Measurements from ENCODE around the gene PRSS50.

Gene PRSS50

DNA sequence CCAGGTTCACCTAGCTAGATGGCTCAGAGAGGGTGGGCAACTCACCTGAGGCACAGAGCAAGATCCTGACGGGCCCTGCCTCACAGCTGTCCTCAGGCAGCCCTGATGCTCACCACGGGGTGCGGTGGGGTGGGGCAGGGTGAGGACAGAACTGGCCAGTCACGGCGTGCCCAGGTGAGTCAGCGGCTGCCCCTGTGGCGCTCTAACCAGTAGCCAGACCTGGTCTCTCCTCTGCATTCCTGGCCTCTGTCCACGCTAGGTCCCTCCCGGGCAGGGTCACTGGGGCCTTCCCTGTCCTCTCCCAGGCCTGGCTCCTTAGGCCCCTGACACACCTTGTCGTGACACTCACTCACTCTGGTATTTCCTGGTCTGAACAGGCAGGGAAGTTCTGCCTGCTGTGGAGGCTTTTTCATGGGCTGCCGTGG is 25.1 kb downstream of the PRSS50 start:
- no peak for DNase-seq (ENCODE audit: low read depth in 2 of 2)

DNA sequence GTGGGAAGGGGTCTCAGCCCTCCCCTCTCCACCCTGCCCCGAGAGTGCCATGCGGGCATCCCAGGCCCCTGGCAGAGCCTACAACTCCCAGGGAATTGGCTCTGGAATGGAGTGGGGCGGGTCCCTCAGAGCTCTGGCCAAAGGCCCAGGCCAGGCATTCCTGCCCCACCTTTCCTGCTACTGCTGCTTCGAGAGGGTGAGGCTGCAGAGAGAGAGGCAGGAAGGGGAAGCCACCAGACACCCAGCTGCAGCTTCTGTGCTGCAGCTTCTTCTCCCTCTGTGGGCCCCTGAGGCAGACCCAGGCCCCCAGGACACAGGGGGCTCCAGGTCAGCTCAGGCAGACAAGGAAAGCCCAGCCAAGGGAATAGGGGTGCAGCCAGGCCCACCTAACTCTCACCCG is 26.9 kb downstream of the PRSS50 start:
- no peak for DNase-seq (ENCODE audit: low read depth in 2 of 2)

DNA sequence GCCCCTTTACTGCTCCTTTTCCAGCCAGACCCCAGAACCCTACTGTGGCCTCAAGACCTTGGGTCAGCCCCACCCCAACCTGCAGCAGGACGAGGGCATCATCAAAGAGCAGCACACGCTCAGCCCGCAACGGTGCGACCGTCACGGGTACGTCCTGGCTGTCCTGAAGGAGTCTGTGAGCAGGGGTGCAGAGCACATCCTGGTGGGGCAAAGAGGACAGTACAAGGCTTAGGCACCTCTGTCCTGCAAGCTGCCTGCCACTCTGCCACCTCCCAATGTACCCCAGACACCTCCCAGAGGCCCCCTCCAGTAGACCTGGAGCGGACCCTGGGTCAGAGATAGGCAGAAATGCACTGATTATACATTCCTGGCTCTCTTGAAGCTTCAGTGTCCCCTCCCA is 32.2 kb downstream of the PRSS50 start:
- DNase-seq (ENCODE audit: low read depth in 2 of 2): no peak

DNA sequence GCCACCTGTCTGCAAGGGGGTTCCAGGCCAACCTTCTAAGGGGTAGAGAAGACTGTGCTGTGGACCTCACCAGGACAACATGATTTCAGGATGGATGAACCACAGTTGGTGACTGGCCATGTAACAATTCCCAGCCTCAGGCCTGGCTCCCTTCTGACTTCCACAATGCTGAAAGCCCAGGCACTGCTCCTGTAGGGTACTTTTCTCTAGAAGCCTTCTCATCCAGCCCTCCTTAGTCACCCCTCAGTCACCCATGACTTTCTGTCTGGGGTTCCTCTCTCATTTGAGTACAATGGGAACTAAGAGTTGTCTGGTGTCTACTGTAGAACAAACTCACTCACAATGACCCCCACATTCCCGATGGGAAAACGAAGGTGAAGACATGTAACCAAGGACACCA is 32.8 kb downstream of the PRSS50 start:
- no peak for DNase-seq (ENCODE audit: low read depth in 2 of 2)

DNA sequence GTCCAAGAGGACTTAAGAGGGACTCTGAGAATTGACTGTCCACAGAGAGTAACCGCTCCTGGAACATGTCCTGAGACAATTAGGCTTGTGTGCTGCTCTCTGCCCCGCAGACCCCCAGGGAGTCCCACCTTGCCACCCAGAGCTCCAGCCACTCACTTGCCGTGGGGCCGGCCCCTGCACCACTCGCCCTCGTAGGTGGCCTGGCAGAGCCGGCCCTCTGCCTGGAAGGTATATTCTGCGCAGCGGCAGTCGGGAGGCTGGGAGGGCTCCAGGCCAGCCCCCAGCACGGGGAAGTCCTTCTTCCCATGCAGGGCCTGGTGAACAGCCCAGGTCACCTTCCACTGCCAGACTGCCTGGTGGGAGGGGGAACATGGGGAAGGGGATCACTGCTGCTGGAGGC is 34.7 kb downstream of the PRSS50 start:
- no peak for DNase-seq (ENCODE audit: low read depth in 2 of 2)

DNA sequence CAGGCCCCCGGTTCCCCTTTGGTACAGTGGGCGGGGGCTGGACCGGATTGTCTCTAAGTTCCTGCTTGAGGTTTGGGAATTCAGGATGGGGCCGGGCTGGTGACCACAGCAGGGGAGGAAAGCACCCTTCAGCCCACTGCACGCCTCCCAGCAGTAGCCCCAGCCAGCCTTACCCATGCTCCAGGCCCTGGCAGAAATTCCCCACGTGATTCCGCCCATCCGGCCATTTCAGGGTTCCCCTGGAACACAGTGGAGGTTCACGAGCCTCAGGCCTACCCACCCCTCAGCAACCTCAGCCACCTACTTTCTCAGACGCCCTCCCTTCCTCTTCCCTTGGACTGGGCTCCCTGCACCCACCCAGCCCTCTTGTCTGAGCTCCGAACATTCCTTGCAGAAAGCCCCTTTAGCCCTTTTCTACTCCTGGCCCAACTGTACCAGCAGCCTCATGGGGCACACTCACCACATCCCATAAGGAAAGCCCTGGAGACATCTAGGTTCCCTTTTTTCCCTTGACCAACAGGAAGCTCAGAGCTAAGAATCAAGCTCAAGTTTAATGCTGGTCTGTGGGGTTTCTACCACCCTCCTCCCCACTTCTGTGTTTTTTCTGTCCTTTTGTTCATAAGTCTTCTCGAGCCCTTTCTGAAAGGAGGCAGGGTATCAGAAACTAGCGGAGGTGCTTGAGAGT is 35.7 kb downstream of the PRSS50 start:
- DNase-seq (ENCODE audit: low read depth in 2 of 2): no peak

DNA sequence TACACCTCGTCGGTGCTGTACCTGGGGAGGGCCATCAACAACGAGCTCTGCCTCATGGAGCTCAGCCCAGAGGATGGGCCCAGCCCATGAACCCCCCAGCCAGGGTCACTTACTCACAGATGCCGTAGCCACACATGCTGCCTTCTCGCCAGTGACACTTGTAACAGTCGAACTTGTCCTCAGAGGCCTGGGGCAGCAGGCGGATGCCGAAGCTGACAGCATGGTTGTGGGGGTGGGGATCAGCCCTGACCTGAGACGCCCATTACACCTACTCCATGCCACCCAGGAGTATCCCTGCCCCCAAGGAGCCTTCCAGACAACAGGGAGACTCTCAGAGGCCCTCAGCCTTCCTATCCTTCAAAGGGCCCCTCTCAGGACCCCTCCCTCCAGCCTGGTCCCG is 36.3 kb downstream of the PRSS50 start:
- no peak for DNase-seq (ENCODE audit: low read depth in 2 of 2)

DNA sequence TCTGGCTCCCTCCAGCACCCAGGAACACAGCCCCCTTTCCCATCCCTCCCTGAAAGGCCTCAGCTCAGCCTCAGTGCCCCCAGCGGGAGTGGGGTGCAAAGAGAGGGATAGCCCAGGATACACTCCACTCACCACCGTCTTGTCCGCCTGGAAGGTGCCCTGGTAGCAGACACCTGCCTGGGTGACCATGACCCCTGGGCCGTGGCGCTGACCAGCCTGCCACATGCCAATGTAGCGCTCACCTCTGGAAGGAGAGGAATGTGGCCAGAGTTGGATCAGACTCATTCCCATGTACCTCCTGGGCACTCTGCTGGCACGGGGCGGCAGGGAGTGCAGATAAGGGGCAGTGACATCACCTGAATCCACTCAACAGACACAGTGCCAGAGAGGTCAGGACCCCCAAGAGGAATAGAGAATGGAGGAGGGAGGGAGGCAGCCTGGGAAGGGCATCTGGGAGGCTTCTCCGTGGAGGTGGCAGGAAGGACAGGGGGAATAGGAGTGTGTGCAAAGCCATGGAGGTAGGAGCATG is 37.3 kb downstream of the PRSS50 start:
- no peak for DNase-seq (ENCODE audit: low read depth in 2 of 2)

DNA sequence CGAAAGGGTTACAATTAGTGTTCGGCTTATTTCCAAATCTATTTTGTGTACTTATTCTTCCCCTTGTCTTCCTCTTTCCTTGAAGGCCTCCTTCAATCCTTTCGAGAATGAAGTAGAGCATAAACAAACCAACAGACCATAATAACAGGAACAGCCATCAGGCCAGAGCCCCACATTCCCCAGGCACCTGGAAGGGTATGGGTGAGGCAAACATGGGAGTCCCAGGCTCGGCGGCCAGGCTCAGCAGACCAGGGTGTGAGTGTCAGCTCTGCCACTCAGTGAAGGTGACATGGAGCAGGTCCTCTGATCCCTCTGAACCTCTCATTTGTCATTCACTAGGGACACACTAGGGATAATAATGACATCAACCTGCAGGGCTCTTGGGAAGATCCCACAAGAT is 38.0 kb downstream of the PRSS50 start:
- no peak for DNase-seq (ENCODE audit: low read depth in 2 of 2)

DNA sequence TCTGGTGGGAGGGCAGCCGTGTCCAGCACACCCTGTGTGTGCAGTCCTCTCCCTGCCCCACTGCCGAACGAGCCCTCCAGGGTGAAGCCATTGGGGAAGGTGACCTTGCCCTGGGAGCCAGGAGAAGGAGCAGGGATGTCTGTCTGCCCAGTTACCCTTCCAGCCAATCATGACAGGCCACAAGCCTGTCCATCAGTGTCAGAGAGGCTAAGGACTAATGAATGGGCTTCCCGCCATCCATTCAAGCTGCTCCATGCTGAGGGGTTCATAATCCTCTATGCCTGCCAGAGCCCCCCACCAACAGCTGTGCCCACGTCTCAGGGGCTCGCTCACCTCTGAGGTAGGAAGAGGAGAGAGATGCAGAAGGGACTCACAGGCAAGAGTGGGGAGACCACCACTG is 39.4 kb downstream of the PRSS50 start:
- DNase-seq (ENCODE audit: low read depth in 2 of 2): no peak

DNA sequence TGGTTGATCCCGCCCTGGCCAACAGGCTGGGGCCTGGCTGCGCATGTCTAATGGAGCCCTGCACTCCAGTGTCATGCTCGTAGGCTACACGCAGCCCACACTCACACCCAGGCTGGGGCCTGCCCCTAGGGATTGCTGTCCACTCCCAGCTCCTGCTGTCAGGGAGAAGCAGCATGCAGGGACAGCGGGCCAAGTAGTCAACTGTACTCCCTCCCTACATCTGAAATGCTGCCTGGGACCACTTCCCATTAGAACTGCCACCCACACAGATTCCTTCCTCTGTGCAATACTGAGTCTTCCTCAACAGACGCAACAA is 40.3 kb downstream of the PRSS50 start:
- DNase-seq (ENCODE audit: low read depth in 2 of 2): no peak

DNA sequence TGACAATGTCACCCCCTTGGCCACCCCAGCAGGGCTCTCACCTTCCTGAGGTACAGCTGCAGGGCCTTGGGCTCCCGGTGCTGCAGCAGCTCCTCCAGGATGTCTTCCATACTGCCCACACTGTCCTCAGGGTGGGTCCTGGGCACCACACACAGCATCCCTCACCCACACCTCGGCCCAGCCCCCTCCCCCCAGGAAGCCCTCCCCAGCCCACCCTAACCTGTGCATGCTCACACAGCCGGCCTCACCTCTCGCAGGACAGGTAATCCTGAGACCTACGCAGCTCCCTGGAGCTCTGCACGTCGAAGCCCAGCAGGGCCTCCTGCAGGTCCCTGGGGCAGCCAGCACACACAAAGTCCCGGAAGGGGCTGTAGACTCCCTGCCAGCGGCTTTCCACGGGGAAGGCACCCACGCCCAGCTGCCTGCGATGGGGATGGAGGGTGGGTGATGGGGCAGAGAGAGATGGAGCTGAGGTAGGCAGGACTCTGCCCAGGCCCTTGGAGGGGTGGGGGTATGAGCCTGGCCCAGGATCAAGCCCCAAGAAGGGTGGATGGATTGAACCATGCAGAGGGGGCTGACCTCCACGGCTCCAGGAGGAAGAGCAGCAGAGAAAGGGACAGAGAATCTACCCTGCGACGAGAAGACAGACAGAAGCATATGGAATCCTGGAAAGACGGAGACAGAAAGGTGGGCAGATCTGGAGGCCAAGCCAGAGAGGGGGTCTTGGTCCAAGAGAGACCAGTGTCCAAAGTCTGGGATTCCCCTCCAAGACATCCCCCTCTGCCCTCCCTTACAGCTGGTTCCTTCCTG is 40.9 kb downstream of the PRSS50 start:
- DNase-seq (ENCODE audit: low read depth in 2 of 2): no peak

DNA sequence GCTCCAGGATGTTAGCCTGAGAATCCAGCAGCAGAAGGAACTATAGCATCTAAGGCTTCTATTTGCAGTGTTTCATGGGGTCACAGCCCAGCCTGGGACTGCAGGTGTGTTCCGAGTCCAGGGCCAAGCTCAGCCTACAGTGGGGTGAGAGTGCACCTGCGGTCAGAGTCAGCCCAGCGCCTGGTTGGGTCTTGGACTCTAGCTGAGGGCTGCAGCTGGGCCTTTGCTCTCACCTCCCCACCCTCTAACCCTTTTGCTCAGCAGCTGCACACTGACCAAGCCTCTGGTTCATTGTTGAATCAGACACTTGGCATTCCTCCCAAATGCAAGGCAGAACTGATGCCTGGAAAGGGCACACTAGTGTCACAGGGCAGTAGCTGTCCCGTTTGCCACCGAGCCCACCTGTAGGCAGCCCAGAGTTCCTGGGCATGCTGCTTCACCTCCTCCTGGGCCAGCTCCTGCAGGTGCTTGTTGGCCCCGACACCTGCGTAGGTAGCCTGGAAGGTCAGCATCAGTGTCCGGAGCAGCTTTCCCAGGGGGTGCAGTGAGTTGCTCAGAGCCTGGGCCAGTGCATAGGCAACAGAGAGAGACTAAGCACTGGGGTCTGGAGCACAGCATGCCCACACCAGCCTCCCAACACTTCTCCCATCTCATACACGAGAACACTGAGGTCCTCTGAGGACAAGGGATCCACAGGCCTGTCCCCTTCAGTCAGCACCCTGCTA is 41.7 kb downstream of the PRSS50 start:
- DNase-seq (ENCODE audit: low read depth in 2 of 2): no peak

DNA sequence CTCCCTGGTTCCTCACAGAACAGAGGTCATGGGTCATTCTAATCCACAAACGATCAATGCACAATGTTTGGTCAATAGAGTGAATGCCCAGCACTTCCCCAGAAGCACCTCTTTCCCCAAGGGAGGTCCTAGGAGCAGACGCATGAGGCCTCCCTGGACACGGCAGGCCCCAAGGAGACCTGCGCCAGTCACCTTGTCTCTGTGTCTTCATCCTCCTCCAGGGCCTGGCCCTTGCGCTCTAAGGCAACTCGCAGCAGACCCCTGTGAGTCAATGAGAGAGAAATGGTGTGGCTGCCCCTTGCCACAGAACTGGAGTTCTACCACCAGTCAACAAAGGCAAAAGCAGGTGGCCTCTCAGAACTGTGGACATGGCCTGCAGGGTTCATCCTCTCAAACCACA is 42.2 kb downstream of the PRSS50 start:
- DNase-seq (ENCODE audit: low read depth in 2 of 2): no peak

DNA sequence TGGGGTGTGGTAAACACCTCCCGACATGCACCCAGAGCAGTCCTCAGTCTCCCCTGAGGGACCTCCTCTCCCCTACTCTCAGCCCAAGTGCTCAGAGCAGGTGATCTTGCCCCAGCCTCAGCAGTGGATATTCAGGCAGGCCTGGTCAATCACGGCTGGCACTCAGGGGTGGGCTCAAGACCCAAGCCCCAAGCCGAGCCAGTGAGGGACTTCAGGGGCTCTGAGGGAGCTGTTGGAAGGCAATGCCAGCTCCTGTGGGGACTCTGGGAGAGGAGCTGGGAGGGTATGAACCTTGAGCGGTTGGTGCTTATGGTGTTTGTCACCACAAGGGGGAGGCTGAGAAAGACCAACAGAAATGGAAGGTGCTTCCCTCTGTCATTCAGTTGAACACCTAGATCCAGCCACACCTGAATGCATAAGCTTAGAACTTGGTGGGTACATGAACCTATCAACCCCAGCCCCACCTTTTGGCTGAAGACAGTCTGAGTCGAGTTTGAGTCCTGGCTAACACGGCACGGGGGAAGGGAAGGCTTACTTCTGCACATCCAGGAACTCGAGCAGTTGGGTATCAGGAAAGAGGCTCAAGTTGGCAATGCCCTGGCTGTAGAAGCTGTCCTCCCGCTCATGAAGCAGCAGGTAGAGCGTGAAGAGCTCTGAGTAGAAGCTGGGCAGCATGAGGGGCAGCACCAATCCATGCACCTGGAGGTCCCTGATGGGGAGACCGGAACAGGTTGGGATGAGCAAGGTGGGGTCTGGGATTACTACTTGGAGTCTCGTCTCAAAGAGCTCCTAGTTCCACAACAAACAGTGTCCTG is 43.4 kb downstream of the PRSS50 start:
- no peak for DNase-seq (ENCODE audit: low read depth in 2 of 2)

DNA sequence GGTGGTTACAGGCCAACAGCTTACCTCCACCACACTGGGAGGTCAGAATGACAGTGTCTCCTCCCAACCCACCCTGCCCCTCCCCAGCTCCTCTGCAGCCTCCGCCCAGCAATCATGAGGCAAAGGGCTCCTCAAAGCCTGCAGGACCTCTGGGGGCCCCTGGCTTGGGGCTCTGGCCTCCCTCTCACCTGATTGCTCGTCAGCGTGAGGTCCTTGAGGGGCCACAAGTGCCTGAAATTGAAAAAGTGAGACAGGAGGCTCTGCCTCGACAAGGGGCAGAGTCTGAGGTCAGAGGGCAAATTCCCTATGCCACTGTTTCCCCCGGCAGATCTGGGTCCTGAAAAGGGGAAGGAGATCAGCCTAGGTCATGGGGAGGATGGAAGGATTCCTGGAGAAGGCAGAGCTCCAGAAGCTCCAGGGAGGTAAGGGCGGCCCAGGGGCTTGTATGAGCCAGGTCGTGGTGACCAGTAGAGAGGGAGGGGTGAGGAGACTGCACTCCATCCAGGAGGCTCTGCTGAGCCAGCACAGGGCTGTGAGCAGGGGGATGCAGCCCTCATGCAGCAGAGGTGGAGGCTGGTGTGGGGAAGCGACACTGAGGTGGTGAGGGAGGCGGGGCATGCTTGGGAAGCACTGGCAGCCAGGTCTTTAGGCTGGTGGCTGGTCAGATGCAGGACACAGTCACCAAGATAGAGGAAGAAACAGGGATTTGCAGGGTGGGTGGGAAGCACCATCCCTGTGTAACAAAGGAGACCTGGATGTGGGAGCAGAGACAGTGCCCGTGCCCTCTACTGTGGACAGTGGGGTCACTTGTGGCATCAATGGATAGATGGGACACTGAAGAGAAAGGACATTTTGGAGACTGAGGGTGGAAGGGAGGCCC is 44.3 kb downstream of the PRSS50 start:
- DNase-seq (ENCODE audit: low read depth in 2 of 2): no peak

DNA sequence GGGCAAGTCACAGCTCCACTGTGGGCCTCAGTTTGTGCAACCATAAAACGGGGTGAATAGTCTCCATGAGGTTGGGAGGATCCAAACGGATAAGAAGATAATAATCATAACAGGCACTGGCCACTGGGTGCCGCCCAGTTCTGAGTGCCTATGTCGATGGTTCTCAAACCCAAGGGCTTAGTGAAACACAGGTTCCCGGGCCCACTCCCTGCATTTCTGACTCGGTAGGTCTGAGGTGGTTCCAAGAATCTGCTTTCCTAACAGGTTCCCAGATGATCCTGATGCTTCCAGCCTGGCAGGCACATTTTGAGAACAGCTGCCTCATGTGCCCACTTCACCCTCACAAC is 45.3 kb downstream of the PRSS50 start:
- DNase-seq (ENCODE audit: low read depth in 2 of 2): no peak

DNA sequence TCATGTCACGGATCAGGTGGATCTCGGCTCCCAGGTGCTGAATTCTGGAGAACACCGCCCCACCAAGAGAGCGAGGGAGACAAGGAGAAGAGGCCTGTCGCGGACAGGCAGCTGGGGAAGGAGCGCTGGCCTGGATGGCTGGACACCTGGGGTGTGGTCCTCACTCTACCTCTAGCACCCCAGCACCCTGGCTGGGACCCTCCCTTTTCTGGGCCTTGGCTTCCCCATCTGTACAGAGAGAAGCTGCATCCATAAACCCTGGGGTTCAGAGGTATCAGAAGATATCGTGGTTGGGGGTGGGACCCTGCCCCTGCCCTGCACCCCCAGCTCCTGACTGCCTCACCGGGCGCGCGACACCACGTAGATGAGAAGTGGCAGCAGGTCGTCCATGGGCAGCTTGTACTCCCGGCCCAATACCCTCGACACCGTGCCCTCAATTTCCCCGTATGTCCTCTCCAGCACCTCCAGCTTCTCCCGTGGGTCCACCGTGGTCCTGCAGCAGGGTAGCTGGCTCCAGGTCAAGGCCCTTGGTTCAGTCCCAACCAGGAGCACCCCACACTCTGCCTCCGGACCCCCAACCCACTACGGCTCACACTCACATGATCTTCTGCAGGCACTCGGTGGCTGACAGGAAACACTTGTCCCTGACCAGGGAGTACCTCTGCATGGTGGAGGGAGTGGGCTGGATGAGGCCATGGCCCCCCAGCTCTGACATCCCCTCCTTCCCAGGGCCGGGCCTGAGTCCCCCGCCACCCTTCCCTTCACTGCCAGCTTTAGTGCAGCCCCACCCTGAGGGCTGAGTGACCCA is 45.9 kb downstream of the PRSS50 start:
- no peak for DNase-seq (ENCODE audit: low read depth in 2 of 2)

DNA sequence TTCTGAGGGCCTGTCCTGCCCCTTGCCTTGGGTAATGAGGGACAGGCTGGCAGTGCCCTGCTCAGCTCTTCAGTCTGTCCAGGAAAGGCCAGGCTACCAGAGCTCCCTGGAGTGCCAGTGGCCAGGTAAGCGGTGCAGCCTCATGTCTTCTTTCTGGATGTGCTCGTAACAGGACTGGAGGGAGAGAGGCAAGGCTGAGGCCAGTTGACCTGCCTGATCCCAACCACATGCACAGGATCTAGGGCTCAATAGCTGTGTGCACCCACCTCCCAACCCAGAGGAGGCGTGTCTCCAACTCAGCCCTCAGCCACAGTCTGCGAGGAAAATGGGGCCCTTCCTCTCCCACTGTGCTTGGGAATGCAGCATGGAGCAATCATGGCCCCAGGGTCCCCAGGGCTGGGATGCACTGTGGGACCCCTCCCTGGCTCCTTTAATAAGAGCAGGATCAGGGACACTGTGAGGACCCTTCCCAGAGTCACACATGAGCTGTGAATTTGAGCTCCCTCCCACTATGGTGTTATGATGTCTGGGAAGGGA is 46.7 kb downstream of the PRSS50 start:
- DNase-seq (ENCODE audit: low read depth in 2 of 2): no peak
